Upper lobe of left lung (tissue), 4 donors: ENCODE data around the gene PRKAG2.

Experiments
- CTCF ChIP-seq, 6 experiments: fragments of 450-650 bp in 4 of 6; fragments of 200-600 bp in 2 of 6; sonication (generic) in 2 of 6; IDR thresholded peaks; one replicate each; pipeline ENCODE4 v1.5.1; 2016 to 2019; ENCODE audit warnings: antibody characterized with exemption in 6 of 6
- POLR2AphosphoS5 ChIP-seq, 2 donors: sonication (generic); formaldehyde crosslinking; IDR thresholded peaks; one replicate each; pipeline ENCODE4 v1.5.1; 2017; ENCODE audit warnings: antibody characterized with exemption in 2 of 2

- no peak for TF ChIP-seq CTCF (IDR thresholded peaks at IDR 0.05)
- TF ChIP-seq POLR2AphosphoS5 (IDR thresholded peaks at IDR 0.05) = no peak
Measured at GRCh38 chr7:151783958-151784575, 92.8 kb downstream of the PRKAG2 start.
